Stimulated activated CD8-positive, alpha-beta memory T cell treated with anti-CD3 and anti-CD28 coated beads, Interleukin-4, amount 100 ng/mL, for 24 hours (primary cell): Measurements from ENCODE around the gene AHNAK2.
"Not testable (repeated sequence)": the region's sequence is repeated elsewhere in the genome, so short reads cannot be mapped to it uniquely, and the experiment has no call there.

ENCODE experiments used
- DNase-seq: peaks from one replicate; pipeline ENCODE4 v3.0.0-alpha.2; 2020; ENCODE audit warnings: low read depth

AHNAK2 gene

GRCh38 chr14:104898870-104899510 lies 79.2 kb downstream of the AHNAK2 start:
- DNase-seq: no peak

- no peak for DNase-seq
Observed at GRCh38 chr14:104898195-104898558, 80.0 kb downstream of the AHNAK2 start.

DNA sequence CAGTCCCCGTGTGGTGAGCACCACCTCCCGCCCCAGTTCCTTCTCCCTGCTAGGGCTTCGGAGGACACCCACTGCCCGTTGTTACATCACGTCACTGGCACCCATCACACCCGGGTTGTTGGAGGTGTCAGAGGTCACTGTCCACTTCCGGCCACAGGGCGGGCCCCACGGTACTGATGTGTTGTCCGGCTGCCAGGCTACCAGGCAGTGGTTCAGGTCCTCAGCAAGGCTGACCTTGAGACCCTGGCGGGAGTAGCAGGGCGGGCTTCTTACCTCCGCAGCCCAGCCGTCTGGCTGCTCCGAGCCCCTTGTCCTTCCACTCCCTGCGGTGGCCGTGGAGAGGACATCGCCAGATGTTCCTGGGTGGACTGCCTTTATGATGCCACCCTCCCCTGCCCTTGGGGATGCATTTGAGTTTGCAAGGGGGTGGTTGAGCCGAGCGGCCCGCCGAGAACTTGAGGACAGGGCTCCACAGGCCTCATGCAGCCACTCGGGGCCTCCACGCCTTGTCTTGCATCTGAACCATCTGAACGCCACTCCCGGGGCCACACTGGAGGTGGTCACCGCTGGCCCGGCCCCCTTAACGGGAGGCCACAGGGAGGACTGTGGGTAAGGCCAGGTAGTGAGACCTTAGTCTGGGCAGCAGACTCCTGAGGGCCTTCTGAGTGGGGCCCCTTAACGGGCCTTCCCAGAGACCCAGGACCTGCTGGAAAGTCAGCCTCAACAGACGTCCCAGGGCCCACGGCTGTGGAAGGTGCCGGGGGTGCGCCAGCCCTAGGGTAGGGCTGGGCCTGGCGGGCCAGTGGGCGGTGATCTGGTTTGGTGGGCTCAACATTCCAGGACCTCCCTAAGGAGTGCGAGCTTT lies 80.6 kb downstream of the AHNAK2 start:
- DNase-seq: no peak

DNA sequence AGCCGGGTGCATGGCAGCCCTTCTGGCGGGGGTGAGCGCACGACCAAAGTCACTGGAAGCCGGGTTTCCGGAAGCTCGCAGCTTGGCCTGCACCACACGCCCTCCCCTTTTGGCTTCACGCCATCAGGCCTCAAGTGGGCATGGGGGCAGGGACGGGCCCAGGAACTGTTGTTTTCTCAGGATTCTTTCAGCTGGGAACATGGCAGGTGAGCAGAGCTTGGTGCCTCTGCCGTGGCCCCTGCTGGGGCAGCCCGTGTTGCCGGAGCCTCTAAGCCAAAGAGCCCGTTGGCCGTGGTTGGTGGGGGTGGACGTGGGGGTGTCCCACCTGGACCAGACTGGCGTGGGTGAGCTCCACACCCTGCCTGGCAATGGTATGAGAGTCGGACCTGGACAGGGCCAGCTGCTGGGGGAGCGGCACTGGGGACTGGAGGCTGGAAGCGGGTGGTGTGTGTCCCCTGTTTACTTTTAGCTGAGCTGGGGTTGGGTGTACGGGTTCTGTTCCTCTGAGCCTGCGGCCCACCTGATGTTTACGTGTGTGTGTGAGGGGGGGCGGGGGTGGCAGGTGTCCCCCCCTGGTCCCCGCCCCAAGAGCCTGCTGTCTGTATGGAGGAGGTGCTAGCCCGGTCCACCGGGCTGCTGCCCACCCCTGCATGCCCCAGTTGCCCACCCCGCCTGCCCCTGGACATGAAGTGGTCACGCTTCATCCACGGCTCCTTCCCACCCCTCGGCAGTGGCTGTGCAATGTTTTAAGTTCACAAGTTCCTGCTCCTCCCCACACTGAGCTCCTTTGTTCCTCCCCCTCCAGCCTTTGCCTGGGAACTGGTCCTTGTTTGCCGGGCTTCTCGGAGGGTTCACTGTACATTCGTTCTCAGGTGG lies 82.2 kb downstream of the AHNAK2 start:
- no peak for DNase-seq

- no peak for DNase-seq
Observed at GRCh38 chr14:104895207-104895785, 82.9 kb downstream of the AHNAK2 start.

DNA sequence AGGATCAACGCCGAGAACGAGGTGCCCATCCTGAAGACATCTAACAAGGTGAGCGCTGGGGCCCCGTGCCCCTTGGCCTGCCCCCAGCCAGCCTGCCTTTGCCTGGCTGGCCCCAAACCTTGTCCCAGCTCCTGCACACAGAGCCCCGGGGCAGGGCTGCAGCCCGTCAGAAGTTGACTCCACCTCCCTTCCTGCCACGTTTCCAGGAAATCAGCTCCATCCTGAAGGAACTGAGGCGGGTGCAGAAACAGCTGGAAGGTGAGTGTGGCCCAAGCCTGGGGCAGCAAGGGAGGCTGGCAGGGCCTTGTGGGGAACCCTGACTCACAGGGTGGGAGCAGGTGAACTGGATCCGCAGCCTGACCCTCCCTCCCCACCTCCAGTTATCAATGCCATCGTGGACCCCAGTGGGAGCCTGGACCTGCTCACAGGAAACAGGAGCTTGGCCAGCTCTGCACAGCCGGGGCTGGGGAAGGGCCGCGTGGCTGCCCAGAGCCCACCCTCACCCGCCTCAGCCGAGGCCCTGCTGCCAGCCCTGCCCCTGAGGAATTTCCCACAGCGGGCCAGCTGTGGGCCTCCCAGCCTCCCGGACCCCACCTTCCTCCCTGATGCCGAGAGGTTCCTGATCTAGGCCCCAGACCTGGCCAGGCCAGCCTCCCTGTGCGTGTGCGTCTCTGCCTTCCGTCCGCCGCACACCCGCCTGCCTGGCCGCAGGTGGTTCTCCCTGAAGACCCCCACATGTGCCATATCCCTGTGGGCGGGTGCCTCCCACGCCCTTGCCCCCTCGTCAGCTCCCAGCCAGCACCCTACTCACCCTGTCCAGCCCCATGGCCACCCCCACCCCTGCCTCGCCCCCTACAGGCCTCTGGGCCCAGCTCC lies 83.6 kb downstream of the AHNAK2 start:
- DNase-seq: no peak

DNA sequence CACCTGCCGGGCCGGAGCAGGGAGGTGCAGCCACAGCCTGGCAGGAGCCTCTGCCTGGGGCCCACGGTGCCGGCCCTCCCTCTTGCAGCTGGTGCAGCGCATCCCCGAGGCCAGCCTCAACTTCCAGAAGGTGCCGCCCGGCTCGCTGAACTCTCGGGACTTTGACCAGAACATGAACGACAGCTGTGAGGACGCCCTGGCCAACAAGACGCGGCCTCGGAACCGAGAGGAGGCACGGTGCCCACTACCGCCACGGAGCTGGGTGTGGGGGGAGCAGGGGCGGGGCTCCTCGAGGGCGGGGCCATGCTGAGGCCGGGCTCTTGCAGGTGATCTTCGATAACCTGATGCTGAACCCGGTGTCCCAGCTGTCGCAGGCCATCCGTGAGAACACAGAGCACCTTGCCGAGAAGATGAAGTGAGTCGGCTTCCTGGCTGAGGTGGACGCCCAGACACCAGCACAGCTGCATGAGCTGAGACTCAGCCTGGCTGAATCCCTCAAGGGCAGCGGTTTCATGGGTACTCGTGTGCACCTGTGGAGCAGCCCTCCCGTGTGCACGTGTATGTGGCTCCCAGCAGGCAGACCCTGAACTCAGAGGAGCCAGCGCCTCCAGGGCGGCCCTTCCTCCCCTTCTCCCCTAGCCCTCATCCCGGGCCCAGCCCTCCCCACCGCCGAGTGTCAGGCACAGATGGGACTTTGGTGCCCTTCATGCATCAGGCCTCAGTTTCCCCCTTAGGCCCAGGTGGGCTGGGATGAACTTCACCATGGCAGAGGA lies 84.6 kb downstream of the AHNAK2 start:
- no peak for DNase-seq

DNA sequence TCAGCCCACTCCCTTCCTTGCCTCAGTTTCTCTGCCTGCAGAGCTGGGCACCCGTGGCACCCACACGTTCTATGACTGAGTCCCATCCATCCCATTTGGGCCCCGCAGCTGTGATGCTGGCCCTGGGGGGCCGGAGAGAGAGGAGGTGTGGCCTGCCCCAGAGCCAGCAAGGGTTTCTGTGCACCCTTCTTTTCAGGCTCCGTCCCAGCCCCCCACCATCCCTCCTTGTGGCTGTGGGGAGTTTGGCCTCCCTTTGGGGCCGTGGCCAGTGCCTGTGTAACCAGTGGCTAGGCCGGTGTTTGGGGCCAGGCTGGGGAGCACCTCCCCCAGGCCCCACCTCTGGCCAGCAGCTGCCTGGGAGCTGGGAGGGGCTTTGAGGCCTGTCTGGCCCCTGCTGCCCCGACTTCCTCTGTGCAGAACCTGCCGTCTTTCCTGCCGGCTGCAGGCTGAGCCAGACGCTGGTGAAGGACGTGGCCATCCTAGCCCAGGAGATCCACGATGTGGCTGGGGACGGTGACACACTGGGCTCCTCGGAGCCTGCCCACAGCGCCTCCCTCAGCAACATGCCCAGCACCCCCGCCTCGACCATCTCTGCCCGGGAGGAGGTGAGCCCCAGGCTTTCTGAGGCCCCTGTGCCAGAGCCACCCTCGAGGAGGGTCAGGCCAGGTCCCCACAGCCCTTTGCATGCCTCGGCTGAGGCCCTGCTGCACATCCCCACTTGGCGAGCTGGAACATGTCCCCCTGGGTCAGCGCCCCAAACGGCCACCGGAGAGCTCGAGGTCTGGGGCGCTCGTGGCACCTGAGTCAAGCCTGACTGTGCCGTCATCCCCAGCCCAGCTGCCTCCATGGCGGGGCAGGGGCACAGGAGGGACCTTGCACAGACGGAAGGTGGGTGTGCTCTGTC lies 85.4 kb downstream of the AHNAK2 start:
- DNase-seq: no peak

- DNase-seq: no peak
Observed at GRCh38 chr14:104891664-104892530, 86.3 kb downstream of the AHNAK2 start.

GRCh38 chr14:104891121-104891551 lies 87.0 kb downstream of the AHNAK2 start:
- DNase-seq: no peak

DNA sequence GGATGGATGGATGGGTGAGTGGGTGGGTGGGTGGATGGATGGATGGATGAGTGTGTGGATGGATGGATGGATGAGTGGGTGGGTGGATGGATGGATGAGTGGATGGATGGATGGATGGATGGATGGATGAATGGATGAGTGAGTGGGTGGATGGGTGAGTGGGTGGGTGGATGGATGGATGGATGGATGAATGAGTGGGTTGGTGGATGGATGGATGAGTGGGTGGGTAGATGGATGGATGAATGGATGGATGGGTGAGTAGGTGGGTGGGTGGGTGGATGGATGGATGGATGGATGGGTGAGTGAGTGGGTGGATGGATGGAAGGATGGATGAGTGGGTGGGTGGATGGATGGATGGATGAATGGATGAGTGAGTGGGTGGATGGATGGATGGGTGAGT lies 87.9 kb downstream of the AHNAK2 start:
- not testable (repeated sequence) for DNase-seq

DNA sequence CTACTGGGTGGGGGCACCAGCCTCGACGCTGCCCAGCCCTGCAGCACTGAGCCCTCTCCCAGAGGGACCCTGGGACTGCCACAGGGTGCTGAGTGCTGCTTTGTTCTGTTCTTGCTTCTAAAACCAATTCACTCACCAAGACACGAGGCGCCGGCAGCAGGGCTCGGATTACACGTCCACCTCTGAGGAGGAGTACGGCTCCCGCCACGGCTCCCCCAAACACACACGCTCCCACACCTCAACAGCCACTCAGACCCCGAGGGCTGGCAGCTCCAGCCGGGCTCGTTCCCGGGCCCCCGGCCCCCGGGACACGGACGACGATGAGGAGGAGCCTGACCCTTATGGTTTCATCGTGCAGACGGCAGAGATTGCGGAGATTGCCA lies 88.8 kb downstream of the AHNAK2 start:
- DNase-seq: no peak

DNA sequence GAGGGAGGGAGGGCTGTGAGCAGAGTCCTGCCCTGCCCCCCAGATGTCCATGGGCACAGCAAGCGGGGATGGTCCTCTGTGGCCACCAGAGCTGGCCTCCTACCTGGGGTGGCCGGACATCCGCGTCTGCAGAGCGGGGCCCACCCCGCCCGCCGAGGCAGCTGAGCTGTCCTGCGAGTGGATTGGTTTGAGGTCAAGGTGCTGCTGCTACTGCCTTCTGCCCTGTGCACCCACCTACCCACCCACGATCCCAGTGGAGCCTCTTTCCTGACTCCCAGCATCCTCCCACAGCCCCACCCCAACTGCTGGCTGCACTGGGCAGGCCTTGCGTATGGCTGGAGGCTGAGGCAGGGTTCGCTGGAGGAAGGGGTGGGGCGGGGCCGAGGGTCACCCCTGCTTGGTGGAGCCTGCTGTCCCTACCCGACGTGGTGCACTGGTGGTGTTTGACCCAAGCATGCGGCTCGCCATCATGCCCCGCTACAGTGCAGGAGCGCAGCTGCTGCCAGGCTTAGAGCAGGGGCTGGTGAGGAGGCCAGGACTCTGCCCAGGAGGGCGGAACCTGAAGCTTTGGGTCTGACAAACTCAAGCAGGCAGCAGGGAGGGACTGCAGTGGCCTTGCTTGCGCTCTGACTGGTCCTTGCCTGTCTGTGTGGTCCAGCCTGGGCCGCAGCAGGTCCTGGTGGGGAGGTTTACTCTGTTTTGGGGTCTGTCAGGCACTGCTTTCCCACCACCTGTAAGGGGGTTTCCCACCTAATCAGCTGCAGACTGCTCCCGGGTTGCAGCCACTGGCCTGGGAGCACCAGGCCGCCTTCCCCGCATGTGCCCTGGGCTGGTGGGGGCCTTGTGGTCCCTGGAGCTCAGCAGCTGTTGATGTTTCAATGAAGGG lies 89.4 kb downstream of the AHNAK2 start:
- DNase-seq: no peak

- DNase-seq: no peak
Observed at GRCh38 chr14:104887623-104888488, 90.3 kb downstream of the AHNAK2 start.
